GM19238 (cell line): Measurements from ENCODE around the gene MYD88.

ENCODE experiments used
- DNase-seq: peaks from one replicate; pipeline ENCODE4 v3.0.0; 2011; ENCODE audit warnings: low spot score; ENCODE audit not compliant: insufficient read length

Gene MYD88

DNA sequence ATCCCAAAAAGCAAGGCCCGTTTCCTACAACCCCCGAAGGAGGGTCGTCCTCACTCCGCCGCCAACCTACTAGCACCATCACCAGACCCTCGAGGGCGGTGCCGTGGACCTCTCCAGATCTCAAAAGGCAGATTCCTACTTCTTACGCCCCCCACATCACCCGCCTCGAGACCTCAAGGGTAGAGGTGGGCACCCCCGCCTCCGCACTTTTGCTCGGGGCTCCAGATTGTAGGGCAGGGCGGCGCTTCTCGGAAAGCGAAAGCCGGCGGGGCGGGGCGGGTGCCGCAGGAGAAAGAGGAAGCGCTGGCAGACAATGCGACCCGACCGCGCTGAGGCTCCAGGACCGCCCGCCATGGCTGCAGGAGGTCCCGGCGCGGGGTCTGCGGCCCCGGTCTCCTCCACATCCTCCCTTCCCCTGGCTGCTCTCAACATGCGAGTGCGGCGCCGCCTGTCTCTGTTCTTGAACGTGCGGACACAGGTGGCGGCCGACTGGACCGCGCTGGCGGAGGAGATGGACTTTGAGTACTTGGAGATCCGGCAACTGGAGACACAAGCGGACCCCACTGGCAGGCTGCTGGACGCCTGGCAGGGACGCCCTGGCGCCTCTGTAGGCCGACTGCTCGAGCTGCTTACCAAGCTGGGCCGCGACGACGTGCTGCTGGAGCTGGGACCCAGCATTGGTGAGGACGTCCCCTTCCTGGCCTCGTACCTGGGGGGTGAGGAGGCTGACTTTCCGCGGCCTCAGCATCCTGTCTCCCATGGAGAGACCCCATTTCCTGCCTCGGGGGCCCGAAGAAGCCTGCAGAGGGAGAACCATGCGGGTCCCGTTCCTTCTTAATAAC is at the start of gene MYD88:
Gene MYD88 (plus strand): TSS at position 313 of the 842 bp plus-strand sequence. CDS start 40 bp downstream, at position 353.
- peak; percentile 81 for DNase-seq

DNA sequence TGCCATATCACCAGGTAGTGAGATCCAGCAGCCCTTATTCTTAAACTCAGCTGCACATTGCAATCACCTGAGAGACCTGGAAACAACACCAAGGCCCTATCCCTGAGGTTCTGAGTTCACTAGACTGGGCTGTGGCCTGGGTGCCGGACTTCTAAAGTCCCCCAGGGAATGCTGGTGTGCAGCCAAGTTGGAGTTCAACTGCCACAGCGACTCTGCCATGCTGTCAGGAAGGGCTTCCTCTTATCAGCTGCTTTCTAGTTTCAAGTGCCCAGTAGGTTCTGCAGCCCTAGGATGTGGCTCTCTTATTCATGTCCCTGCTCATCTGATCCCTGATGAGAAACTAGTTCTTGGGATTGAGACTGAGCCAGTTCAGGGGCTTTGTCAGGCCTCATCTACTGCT is 49.3 kb upstream of the MYD88 start:
- no peak for DNase-seq

DNA sequence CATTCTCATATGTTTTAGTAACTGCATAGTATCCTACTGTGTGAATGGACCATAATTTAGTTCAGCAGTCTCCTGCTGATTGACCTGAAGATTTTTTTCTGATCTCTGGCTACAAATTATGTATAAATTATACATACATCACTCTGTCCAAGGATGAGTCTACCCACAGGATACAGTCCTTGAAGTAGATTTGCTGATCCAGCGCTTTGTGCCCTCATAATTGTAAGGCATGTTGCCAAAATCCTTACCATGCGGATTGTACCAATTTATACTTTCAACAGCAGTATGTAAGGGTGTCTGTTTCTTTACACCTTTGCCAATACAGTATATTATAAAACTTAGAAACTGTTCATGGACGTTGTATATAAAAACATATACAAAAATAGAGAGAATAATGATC is 48.0 kb upstream of the MYD88 start:
- DNase-seq = no peak

DNA sequence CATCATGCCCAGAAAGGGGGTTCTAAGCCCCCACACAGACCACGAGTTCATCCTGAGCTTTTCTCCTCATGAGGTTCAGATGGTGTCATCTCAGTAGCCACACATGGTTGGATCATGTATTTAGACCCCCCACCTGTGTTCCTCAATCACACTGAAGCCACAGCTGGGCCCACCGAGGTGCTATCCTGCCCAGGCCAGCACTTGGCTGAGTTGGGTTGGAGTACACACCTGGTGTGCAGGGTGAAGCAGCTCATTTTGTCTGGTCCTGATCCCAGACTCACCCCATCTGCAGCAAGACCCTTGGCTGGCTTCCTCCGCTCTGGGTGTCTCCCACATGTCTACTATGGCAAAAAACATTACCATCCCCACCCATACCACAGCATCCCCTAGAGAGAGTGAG is 43.5 kb upstream of the MYD88 start:
- DNase-seq = no peak

DNA sequence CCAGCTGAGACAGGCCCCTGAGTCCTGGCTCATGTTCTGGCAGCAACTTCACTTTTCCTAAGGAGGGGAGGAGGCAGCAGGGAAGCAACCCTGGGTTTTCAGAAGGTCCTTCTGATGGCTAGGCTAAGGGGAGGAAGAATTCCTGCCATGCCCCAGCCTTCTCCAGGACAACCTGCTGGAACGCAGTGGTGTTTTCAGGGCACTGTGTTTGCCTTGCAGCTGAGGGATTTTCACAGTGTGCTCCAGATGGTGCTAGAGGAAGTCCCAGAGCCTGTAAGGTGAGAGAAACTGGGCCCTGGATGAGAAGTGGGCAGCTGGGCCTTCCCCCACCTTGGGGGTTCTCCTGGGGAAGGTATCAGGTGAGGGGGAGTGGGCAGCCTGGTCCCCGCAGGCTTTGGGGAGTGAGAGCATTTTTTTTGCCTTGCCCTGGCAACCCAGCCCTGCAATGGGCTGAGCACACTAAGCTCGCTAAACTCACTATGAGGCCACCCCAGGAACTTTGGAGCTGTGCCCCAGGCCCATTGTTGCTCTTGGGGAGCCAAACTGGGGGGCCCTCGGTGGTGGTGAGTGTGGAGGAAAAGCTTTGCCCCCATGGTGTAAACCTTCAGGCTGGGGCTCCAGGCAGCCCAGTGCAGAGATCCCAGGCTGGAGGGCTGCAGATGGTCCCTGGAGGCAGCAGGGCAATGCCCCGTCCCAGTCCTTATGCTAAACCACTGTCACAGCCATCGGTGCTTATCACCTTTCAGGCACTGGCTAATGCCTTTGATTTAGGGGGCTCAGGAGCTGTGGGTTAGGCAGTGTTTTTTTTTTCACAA is 42.6 kb upstream of the MYD88 start:
- DNase-seq = no peak

DNA sequence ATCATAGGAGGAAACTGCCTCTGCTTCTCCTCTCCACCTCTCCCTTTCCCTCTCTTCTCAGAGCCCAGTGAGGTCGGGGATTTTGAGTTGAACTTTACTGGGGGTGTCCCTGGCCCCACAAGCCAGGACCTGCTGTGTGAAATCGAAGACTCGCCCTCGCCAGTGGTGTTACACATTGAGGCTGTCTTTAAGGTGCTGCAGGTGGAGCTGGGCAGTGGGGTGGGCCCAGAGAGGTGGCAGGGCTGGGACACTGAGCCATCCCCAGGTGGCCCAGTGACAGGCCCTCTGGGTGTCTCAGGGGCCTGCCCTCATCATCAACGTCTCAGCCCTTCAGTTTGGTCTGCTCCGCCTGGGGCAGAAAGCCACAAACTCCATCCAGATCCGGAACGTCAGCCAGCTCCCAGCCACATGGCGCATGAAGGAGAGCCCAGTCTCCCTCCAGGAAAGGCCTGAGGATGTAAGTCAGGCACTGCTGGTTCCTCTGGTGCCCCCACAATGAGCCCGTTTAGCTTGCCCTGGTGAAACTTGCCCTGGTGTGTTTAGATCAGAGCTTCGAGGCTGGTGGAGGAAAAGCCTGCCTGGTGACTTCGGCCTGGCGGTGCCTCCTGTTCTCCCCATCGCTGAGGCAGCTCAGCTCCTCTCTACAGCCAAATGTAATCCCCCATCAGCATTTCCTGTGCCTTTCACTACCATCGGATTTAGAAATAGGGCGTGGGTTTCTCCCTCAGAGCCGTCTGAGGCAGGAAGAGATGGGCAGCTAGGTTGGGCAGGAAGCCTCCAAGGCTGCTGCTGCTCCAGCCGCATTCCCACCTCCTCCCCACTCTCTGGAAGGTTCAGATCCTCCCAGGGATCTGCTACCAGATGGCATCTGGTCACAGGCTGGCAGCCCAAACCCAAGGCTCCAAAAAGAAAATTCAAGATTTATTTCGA is 40.8 kb upstream of the MYD88 start:
- DNase-seq = no peak

DNA sequence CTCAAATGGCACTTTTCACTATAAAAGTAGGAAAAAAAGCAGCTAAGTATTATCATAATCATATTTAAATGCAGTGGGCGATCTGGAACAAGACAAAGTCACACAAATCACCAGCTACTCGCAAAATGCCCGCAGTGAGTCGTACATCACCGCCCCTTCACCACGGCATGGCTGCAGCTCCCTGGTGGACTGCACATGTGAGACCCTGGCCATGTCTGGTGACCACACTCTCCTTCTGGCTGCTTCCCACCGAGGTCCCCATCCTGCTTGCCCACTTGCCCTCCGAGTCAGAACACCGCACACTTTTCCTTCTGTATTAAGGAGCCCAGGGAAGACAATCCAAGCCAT is 40.1 kb upstream of the MYD88 start:
- DNase-seq = no peak

DNA sequence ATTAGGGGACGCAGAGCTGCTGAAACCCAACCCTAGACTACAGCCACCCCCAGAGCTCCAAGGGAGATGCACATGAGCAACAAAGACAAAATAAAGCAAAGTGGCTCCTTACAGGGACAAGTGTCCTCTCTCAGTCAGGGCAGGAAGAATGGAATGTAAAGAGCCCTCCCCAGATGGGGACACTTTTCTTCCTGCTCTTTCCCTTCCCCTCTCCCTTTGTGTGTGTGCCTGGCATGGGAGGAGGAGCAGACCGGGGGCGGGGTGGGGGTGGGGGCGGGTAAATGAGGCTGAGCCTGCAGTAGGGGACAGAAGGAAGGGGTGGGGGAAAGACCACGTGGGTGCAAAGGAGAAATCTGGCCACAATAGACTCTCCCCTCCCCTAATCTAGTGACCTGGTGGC is 38.9 kb upstream of the MYD88 start:
- no peak for DNase-seq

DNA sequence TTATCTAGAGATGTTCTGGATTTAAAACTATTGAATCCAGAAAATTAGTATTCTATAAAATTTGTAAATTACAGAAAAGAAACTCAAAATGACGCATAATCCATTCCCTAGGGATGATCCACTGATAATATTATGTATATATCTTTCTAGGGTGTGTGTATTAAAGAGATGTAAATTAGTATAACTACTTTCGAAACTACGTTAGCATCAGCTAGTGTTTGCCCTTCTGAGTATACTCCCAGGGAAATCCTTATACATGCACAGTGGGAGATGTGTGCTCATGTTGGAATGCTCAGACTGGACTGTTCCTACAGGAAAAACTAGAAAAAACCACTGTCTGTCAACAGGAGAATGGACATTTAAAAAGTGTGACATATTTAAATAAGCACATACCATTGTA is 38.0 kb upstream of the MYD88 start:
- no peak for DNase-seq

DNA sequence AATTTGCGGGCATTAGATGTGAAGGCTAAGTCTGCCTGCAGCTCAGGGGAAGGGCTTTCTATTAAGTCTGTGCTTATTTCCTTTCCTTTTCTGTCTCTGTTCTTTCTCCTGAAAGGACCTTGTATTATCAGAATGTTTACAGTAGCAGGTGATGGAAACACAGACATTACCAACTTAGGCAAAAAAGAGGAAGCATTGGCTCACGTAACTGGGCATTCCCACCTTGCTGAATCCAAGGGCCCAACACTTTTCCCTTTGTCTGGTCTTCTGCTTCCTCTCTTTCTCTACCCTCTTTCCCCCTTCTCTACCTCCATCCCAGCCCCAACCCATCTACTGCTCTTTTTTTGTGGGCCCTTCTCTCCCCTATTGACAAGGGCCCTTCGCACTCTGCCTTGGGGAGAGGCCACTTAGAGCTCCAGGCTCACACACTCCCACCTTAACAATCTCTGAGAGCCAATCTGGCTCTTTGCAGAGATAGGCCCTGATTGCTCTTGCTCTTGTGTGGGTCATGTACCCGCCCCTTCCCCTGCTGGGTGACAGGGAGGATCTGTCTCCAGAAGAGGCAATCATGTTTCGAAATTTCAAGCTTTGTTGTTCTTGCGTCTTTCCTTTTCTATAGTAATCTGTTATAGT is 36.5 kb upstream of the MYD88 start:
- no peak for DNase-seq

DNA sequence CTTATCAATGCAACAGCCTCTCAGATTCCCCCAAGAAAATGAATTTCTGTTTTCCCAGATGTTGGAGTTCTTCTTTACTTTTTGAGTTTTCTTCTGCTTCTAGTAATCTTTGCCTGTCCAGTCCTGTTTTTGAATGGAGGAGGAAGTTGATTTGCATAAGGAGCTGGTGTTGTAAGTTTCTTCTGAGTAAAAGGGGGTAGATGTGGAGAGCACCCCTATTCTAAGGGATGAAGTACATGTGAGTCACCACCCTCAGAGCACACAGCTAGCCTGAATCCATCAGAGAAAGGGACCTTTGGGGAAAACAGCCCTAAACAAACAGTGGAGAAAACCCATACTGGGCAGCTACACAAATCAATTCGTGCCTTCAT is 36.0 kb upstream of the MYD88 start:
- no peak for DNase-seq

DNA sequence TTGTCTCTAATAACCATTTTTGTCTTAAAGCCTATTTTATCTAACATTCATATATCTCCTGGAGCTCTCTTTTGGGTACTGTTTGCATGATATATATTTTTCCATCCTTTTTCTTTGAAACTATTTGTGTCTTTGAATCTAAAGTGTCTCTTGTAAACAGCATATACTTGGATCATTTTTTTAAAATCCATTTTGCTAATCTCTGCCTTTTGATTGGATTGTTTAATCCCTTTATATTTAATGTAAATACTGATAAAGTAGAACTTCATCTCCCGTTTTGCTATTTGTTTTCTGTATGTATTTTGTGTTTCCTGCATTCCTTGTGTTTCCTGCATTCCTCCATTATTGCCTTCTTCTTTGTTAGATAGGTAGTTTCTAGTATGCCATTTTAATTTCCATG is 32.9 kb upstream of the MYD88 start:
- no peak for DNase-seq

DNA sequence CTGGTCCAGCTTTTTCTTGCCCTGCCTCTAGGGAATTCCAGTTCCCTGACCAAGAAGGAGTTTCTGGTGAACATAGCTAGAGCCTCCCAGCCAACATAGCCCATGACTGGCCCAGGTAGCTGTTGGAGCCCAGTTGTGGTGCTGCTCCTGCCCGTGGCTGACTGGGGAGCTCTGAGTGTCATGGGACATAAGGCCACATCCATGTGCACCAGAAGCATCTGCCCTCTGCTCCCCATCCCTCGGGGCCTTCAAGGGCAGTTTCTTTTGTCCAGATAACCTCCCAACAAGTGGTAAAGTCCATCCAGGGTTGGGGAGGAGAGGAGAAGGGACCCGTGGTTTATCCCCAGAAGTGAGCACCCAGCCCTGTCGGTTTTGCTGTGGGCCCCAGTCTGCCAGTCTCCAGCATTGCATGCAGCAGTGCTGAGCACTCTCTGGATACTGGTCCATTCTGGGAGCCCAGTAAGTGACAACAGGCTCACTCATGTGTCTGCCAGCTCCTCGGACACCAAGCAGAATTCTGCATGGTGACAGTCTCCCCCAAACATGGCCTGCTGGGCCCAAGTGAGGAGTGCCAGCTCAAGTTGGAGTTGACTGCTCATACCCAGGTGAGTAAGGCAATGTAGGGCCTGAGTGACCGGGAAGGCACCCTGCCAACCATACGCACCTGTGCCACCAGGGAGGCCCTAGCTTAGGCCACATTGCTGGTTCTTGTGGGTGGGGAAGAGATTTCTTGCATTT is 30.4 kb upstream of the MYD88 start:
- DNase-seq = no peak

DNA sequence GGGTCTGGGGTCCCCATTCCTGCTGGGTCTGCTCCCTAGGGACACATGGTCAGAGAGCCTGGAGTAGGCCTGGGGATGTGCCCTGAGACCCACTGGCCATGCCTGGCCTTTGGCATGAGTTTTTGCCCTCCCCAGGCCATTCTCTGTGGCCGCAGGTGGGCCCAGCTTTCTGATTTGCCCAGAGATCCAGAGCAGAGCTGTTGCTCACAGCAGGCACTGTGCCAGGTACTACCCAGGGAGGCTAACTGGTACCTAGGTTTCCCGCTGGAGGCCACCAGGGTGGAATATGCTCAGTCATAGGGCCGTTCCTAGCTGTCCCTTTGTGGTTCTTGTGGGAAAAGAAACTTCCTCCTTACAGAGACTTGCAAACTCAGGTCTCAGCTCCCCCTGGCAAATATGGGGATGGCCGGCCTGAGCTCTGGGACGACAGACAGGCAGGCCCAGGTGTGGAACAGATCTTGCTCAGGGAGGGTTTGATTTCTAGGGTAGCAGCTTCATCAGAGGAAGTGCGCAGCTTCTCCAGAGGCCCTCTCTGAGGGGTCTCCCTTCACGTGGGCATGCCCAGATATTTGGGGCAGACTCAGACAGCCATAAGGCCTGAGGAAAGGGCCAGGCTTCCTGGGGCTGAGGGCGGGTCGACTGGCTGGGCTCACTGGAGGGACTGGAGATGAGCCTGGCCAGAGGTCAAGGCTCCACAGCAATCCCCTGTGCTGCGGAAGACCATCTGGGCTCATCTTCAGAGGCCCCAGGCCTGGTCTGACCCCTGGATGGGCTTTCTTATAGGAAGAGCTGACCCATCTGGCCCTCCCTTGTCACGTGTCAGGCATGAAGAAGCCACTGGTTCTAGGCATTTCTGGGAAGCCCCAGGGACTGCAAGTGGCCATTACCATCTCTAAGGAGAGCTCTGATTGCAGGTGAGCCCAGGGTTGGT is 29.5 kb upstream of the MYD88 start:
- DNase-seq = no peak

DNA sequence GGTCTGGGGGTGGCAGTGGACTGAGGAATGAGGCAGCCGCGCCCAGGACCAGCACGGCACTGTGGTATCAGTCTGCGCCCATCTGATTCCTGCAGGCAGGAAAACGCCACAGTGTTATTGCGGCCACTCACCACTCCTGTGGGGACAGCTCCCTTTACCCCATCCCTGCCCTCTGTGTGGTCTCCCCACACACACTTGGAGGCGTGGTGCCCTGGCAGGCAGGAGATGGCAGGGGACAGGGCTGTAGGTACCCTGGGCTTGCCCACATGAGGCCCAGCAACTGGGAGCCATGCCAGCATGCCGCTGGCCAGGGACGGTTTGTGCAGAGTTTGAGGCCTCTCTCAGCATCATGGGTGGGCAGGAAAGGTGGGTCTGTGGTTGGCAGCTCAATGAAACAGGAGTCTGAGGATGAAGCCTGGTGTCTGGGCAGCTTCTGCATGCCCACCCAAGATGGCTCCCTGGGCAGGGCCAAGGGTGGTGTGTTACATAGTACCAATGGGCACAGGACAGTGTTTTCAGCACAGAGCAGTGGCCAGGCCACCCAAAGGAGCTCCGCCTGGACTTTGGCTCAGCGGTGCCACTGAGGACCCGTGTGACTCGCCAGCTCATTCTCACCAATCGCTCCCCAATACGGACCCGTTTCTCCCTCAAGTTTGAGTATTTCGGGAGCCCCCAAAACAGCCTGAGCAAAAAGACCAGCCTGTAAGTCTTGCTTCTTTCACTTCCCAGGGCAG is 28.7 kb upstream of the MYD88 start:
- DNase-seq = no peak

DNA sequence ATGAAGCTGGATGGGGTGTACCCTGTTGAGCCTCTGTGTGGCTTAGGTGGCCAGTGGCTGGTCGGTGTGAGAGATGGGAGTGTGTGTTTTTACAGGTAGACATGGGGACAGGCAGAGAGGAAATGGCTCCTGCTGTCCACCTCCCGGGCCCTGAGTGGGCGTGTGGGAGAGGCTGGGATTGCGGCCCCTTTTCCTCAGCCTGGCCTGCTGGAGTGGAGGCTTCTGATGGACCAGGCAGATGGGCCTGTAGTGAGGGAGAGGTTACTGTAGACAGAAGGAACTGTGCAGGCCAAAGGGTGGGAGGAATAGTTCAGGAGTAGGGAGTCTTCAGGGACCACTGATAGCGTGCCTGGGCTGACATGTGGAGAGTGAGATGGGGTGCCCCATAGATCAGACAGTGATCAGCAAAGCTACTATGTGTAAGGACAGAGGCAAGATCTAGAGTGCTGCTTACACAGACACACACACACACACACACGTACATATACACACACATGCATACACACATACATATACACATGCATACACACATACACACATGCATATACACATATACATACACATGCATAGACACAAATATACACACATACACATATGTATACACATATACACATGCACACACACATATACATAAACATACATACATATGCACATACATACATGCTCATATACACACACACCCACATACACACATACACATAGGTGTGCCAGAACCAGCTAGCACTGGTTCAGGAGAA is 28.0 kb upstream of the MYD88 start:
- DNase-seq = no peak

DNA sequence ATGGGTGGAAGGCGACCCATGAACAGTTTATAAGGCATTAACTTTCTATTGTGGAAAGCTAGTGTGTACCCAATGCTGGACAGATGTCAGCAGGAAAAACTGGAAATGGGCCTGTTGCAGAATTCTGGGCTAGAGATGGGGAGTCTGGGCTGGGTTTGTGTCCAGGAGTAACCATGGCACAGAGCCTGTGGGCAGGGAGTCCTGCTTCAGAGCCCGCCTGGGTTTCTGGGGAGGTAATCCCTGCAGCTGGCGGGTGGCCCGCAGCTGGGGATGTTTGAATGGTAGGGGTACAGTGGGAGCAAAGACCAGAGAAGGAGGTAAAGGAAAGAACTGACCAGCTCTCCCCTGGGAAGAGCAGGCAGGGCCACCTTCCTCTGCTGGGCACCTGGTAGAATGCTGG is 27.3 kb upstream of the MYD88 start:
- no peak for DNase-seq

DNA sequence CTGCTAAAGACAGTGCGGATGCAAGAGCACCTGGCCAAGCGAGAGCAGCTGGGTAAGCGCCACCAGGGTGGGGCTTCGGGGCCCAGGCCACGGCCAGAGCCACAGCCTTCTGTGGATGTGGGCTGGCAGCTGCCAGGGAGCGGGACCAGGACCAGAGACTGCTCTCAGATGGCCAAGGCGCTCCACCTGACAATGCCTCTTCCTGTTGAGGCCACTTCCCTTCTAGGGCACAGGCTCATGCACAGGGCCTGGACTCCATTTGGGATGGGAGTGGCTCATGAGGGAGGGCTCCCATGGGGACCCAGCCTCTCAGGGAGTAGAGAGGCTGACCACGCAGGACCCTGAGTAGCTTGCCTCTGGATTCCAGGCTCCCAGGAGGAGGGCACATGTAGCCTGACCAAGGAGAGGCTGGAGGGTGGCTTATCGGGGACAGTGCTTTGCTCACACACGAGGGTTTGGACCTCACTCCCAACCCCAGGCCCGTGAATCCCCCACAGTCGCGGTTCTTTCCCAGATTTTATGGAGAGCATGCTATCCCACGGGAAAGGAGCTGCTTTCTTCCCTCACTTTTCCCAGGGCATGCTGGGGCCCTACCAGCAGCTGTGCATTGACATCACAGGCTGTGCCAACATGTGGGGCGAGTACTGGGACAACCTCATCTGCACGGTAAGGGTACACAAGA is 26.6 kb upstream of the MYD88 start:
- no peak for DNase-seq
